MCF 10A (cell line): ENCODE results near the gene GADL1. TPM values are rescaled to one million over a fixed set of nuclear protein-coding genes. Genes with fewer than 3 reads are reported as not detected.
A peak's percentile ranks its signal among the peaks of the same experiment; 100 is the strongest.

Experiments used
- BruUV-seq: library from RNA; stranded (reverse); fragments of 400-500 nt; replicated peaks from 2 replicates; lab custom pipeline; 2021; lab: Mats Ljungman, UMichigan
- CTCF ChIA-PET: fragments of 300-600 bp; sonication (Branson Sonifier 250); formaldehyde crosslinking; extraction: SDS; loops from one replicate; lab custom pipeline; 2021; ENCODE audit warnings: antibody characterized with exemption, inconsistent platforms; lab: Yijun Ruan, JAX
- POLR2A ChIA-PET: fragments of 300-600, 350-650 bp; sonication (Branson Sonifier 250); formaldehyde crosslinking; extraction: SDS; loops from one replicate; lab custom pipeline; 2020; ENCODE audit warnings: antibody characterized with exemption, inconsistent platforms; lab: Yijun Ruan, JAX
- DNase-seq: peaks from one replicate; pipeline ENCODE4 v3.0.0-alpha.2; 2018; ENCODE audit not compliant: unreplicated experiment
- H3K27ac Mint-ChIP-seq: one replicate; pipeline ENCODE4 v1.8.0; 2022; ENCODE audit warnings: mild to moderate bottlenecking, low read depth, mixed read lengths; ENCODE audit not compliant: unreplicated experiment
- H3K27me3 Mint-ChIP-seq: one replicate; pipeline ENCODE4 v1.8.0; 2022; ENCODE audit warnings: mixed read lengths; ENCODE audit not compliant: insufficient read depth, unreplicated experiment
- H3K36me3 Mint-ChIP-seq: one replicate; pipeline ENCODE4 v1.8.0; 2022; ENCODE audit warnings: mild to moderate bottlenecking, moderate library complexity, mixed read lengths; ENCODE audit not compliant: insufficient read depth, unreplicated experiment
- H3K4me1 Mint-ChIP-seq: one replicate; pipeline ENCODE4 v1.8.0; 2022; ENCODE audit warnings: mixed read lengths; ENCODE audit not compliant: insufficient read depth, unreplicated experiment
- H3K4me3 Mint-ChIP-seq: one replicate; pipeline ENCODE4 v1.8.0; 2022; ENCODE audit warnings: mild to moderate bottlenecking, moderate library complexity, mixed read lengths; ENCODE audit not compliant: unreplicated experiment
- H3K9me3 Mint-ChIP-seq: one replicate; pipeline ENCODE4 v1.8.0; 2022; ENCODE audit warnings: mixed read lengths; ENCODE audit not compliant: unreplicated experiment
- CTCF ChIP-seq: fragments of 200-600 bp; IDR thresholded peaks from one replicate; pipeline ENCODE4 v1.8.0; 2022; ENCODE audit warnings: antibody characterized with exemption, mild to moderate bottlenecking; ENCODE audit not compliant: unreplicated experiment
- intact Hi-C: fragments of 100-400 bp; cut with micrococcal nuclease; formaldehyde crosslinking; loops from 2 replicates; pipeline ENCODE4 v1.14.1; 2022
- total RNA-seq: library from RNA; stranded (reverse); gene quantifications from 2 replicates; pipeline ENCODE4 v1.2.3, GENCODE V29; 2022

GADL1 gene
- total RNA-seq, 1 experiment from 2014 or later, result not detected

GRCh38 chr3:30676424-30677346, 217.8 kb downstream of the GADL1 start:
- no peak for DNase-seq
- no peaks in the 10 kb centered on the region for H3K27me3 Mint-ChIP-seq
- no peaks in the 10 kb centered on the region for H3K9me3 Mint-ChIP-seq
- no peak overlapping the region for H3K4me3 Mint-ChIP-seq
- H3K27ac Mint-ChIP-seq, result peak overlapping the region; percentile 63
- intact Hi-C loops, result no loop called here
- CTCF ChIA-PET, result interaction anchor here (0.7 to 3.7 kb wide), 3 partner anchors 16 to 390 kb away, joined by 3 to 27 read pairs (median 3); no protein-coding TSS in a partner anchor
- H3K36me3 Mint-ChIP-seq, result peaks cover 100% of the 10 kb centered on the region
- POLR2A ChIA-PET, result interaction anchor here (0.9 to 1.0 kb wide), 2 partner anchors 9 to 64 kb away, joined by 3 read pairs; no protein-coding TSS in a partner anchor
- H3K4me1 Mint-ChIP-seq, result peaks cover 41% of the 10 kb centered on the region
- no peak for TF ChIP-seq CTCF
- no TSS peak for BruUV-seq
